Muscle layer of duodenum (tissue), 2 donors: Measurements from ENCODE around the gene MAD1L1.

Experiments
- H3K27ac ChIP-seq: one replicate; pipeline ENCODE4 v1.7.0; 2013; ENCODE audit warnings: mild to moderate bottlenecking, low read length
- H3K27me3 ChIP-seq: one replicate; pipeline ENCODE4 v1.7.0; 2013; ENCODE audit warnings: low read depth, mild to moderate bottlenecking, control low read depth, low read length
- H3K36me3 ChIP-seq, 2 donors: one replicate each; pipeline ENCODE4 v1.7.0; 2013; ENCODE audit warnings: low read length in 2 of 2, control low read depth in 1 of 2, mild to moderate bottlenecking in 1 of 2; ENCODE audit not compliant: insufficient read depth in 2 of 2, control insufficient read depth in 1 of 2
- H3K4me1 ChIP-seq, 2 donors: one replicate each; pipeline ENCODE4 v1.7.0; 2013; ENCODE audit warnings: low read length in 2 of 2, mild to moderate bottlenecking in 2 of 2, control low read depth in 1 of 2, moderate library complexity in 1 of 2; ENCODE audit not compliant: insufficient read depth in 2 of 2, control insufficient read depth in 1 of 2
- H3K4me3 ChIP-seq, 2 donors: one replicate each; pipeline ENCODE4 v1.7.0; 2013; ENCODE audit warnings: low read length in 2 of 2, low read depth in 1 of 2, mild to moderate bottlenecking in 1 of 2
- H3K9me3 ChIP-seq, 2 donors: one replicate each; pipeline ENCODE4 v1.7.0; 2013; ENCODE audit warnings: low read length in 2 of 2, control low read depth in 1 of 2, mild to moderate bottlenecking in 1 of 2; ENCODE audit not compliant: control insufficient read depth in 1 of 2
- donor health status: healthy.

The MAD1L1 gene

GRCh38 chr7:1990001-1990670 is 242.6 kb downstream of the MAD1L1 start:
- H3K4me1 ChIP-seq, result no peaks in the 10 kb centered on the region
- no peak overlapping the region for H3K27ac ChIP-seq
- no peak overlapping the region for H3K4me3 ChIP-seq
- no peaks in the 10 kb centered on the region for H3K9me3 ChIP-seq
- H3K27me3 ChIP-seq, result no peaks in the 10 kb centered on the region
- H3K36me3 ChIP-seq, result no peaks in the 10 kb centered on the region

GRCh38 chr7:1989049-1989860 is 243.5 kb downstream of the MAD1L1 start:
- Histone ChIP-seq H3K9me3 (no peaks in the 10 kb centered on the region), H3K4me1 (no peaks in the 10 kb centered on the region), H3K27ac (no peak overlapping the region), H3K27me3 (no peaks in the 10 kb centered on the region), H3K36me3 (no peaks in the 10 kb centered on the region), H3K4me3 (no peak overlapping the region)

GRCh38 chr7:1988533-1988930 is 244.2 kb downstream of the MAD1L1 start:
- Histone ChIP-seq H3K4me3 (no peak overlapping the region), H3K27me3 (no peaks in the 10 kb centered on the region), H3K36me3 (no peaks in the 10 kb centered on the region), H3K4me1 (no peaks in the 10 kb centered on the region), H3K9me3 (no peaks in the 10 kb centered on the region), H3K27ac (no peak overlapping the region)

- H3K4me1 ChIP-seq, result no peaks in the 10 kb centered on the region
- no peak overlapping the region for H3K27ac ChIP-seq
- no peaks in the 10 kb centered on the region for H3K27me3 ChIP-seq
Measured at GRCh38 chr7:1987591-1988532, 244.9 kb downstream of the MAD1L1 start.

GRCh38 chr7:1987084-1987535 is 245.6 kb downstream of the MAD1L1 start:
- Histone ChIP-seq H3K4me3 (no peak overlapping the region), H3K27ac (no peak overlapping the region), H3K4me1 (no peaks in the 10 kb centered on the region), H3K27me3 (no peaks in the 10 kb centered on the region), H3K36me3 (no peaks in the 10 kb centered on the region), H3K9me3 (no peaks in the 10 kb centered on the region)

More at GRCh38 chr7:1987591-1988532, 244.9 kb downstream of the MAD1L1 start:
- H3K9me3 ChIP-seq, result no peaks in the 10 kb centered on the region
- no peak overlapping the region for H3K4me3 ChIP-seq
- H3K36me3 ChIP-seq, result no peaks in the 10 kb centered on the region

- H3K27me3 ChIP-seq, result no peaks in the 10 kb centered on the region
- H3K4me3 ChIP-seq, result no peak overlapping the region
- no peaks in the 10 kb centered on the region for H3K4me1 ChIP-seq
- H3K36me3 ChIP-seq, result no peaks in the 10 kb centered on the region
- H3K27ac ChIP-seq, result no peak overlapping the region
- no peaks in the 10 kb centered on the region for H3K9me3 ChIP-seq
Measured at GRCh38 chr7:1986366-1987083, 246.2 kb downstream of the MAD1L1 start.

- Histone ChIP-seq H3K36me3 (no peaks in the 10 kb centered on the region), H3K27ac (no peak overlapping the region), H3K4me1 (no peaks in the 10 kb centered on the region), H3K4me3 (no peak overlapping the region), H3K9me3 (no peaks in the 10 kb centered on the region), H3K27me3 (no peaks in the 10 kb centered on the region)
Measured at GRCh38 chr7:1985936-1986335, 246.8 kb downstream of the MAD1L1 start.

GRCh38 chr7:1985042-1985441 is 247.7 kb downstream of the MAD1L1 start:
- Histone ChIP-seq H3K36me3 (no peaks in the 10 kb centered on the region), H3K4me3 (no peak overlapping the region), H3K27me3 (no peaks in the 10 kb centered on the region), H3K27ac (no peak overlapping the region), H3K9me3 (no peaks in the 10 kb centered on the region), H3K4me1 (no peaks in the 10 kb centered on the region)

GRCh38 chr7:1981878-1982230 is 250.9 kb downstream of the MAD1L1 start:
- H3K9me3 ChIP-seq, result no peaks in the 10 kb centered on the region
- H3K36me3 ChIP-seq, result peaks cover 0 to 12% of the 10 kb centered on the region in 2 donors
- H3K4me1 ChIP-seq, result no peaks in the 10 kb centered on the region
- H3K27ac ChIP-seq, result no peak overlapping the region
- no peaks in the 10 kb centered on the region for H3K27me3 ChIP-seq
- H3K4me3 ChIP-seq, result no peak overlapping the region

GRCh38 chr7:1981201-1981877 is 251.4 kb downstream of the MAD1L1 start:
- H3K27ac ChIP-seq, result no peak overlapping the region
- H3K27me3 ChIP-seq, result no peaks in the 10 kb centered on the region
- H3K4me1 ChIP-seq, result no peaks in the 10 kb centered on the region
- H3K36me3 ChIP-seq, result peaks cover 0 to 12% of the 10 kb centered on the region in 2 donors
- no peaks in the 10 kb centered on the region for H3K9me3 ChIP-seq
- no peak overlapping the region for H3K4me3 ChIP-seq
